IPS-15b (cell line): ENCODE measurements around the gene PPFIBP1.

Experiments used
- H3K27me3 ChIP-seq: one replicate; pipeline ENCODE4 v1.6.1; 2013; ENCODE audit warnings: low read length; ENCODE audit not compliant: control insufficient read depth, insufficient read depth
- H3K36me3 ChIP-seq: one replicate; pipeline ENCODE4 v1.6.1; 2013; ENCODE audit warnings: low read length; ENCODE audit not compliant: control insufficient read depth, insufficient read depth
- H3K4me1 ChIP-seq: one replicate; pipeline ENCODE4 v1.6.1; 2013; ENCODE audit warnings: mild to moderate bottlenecking, low read length; ENCODE audit not compliant: control insufficient read depth, insufficient read depth
- H3K4me3 ChIP-seq: one replicate; pipeline ENCODE4 v1.5.1; 2013; ENCODE audit warnings: low read depth, low read length
- H3K9ac ChIP-seq: one replicate; pipeline ENCODE4 v1.6.1; 2013; ENCODE audit warnings: low read depth, mild to moderate bottlenecking, low read length
- H3K9me3 ChIP-seq: one replicate; pipeline ENCODE4 v1.6.1; 2013; ENCODE audit warnings: mild to moderate bottlenecking, low read length; ENCODE audit not compliant: control insufficient read depth, insufficient read depth

The PPFIBP1 gene

GRCh38 chr12:27666510-27666909, 142.5 kb downstream of the PPFIBP1 start:
- H3K4me1 ChIP-seq = no peaks in the 10 kb centered on the region
- H3K36me3 ChIP-seq = peaks cover 6% of the 10 kb centered on the region
- H3K9ac ChIP-seq = no peak overlapping the region
- H3K9me3 ChIP-seq = no peaks in the 10 kb centered on the region
- H3K27me3 ChIP-seq = no peaks in the 10 kb centered on the region
- H3K4me3 ChIP-seq = no peak overlapping the region

GRCh38 chr12:27667540-27667939, 143.5 kb downstream of the PPFIBP1 start:
- Histone ChIP-seq H3K27me3 (no peaks in the 10 kb centered on the region), H3K4me1 (no peaks in the 10 kb centered on the region), H3K9me3 (no peaks in the 10 kb centered on the region), H3K4me3 (no peak overlapping the region), H3K9ac (no peak overlapping the region), H3K36me3 (peaks cover 6% of the 10 kb centered on the region)

- Histone ChIP-seq H3K4me3 (no peak overlapping the region), H3K9ac (no peak overlapping the region), H3K9me3 (no peaks in the 10 kb centered on the region), H3K4me1 (no peaks in the 10 kb centered on the region), H3K27me3 (no peaks in the 10 kb centered on the region), H3K36me3 (peaks cover 6% of the 10 kb centered on the region)
Observed at GRCh38 chr12:27672051-27672450, 148.0 kb downstream of the PPFIBP1 start.

GRCh38 chr12:27672643-27673042, 148.6 kb downstream of the PPFIBP1 start:
- Histone ChIP-seq H3K27me3 (no peaks in the 10 kb centered on the region), H3K4me3 (no peak overlapping the region), H3K4me1 (no peaks in the 10 kb centered on the region), H3K9ac (no peak overlapping the region), H3K36me3 (peaks cover 4% of the 10 kb centered on the region), H3K9me3 (no peaks in the 10 kb centered on the region)

GRCh38 chr12:27673101-27673718, 149.2 kb downstream of the PPFIBP1 start:
- Histone ChIP-seq H3K27me3 (no peaks in the 10 kb centered on the region), H3K4me1 (no peaks in the 10 kb centered on the region), H3K9ac (no peak overlapping the region), H3K9me3 (no peaks in the 10 kb centered on the region), H3K4me3 (no peak overlapping the region), H3K36me3 (no peaks in the 10 kb centered on the region)

GRCh38 chr12:27674989-27675388, 151.0 kb downstream of the PPFIBP1 start:
- no peak overlapping the region for H3K4me3 ChIP-seq
- H3K36me3 ChIP-seq = peaks cover 3% of the 10 kb centered on the region
- H3K4me1 ChIP-seq = no peaks in the 10 kb centered on the region

GRCh38 chr12:27680619-27681018, 156.6 kb downstream of the PPFIBP1 start:
- peaks cover 3% of the 10 kb centered on the region for H3K36me3 ChIP-seq
- no peaks in the 10 kb centered on the region for H3K9me3 ChIP-seq
- H3K9ac ChIP-seq = no peak overlapping the region
- no peaks in the 10 kb centered on the region for H3K4me1 ChIP-seq
- H3K27me3 ChIP-seq = no peaks in the 10 kb centered on the region
- H3K4me3 ChIP-seq = no peak overlapping the region

More at GRCh38 chr12:27674989-27675388, 151.0 kb downstream of the PPFIBP1 start:
- H3K9me3 ChIP-seq = no peaks in the 10 kb centered on the region
- H3K27me3 ChIP-seq = no peaks in the 10 kb centered on the region
- no peak overlapping the region for H3K9ac ChIP-seq

- Histone ChIP-seq H3K9ac (no peak overlapping the region), H3K4me3 (no peak overlapping the region), H3K36me3 (peaks cover 3% of the 10 kb centered on the region), H3K4me1 (no peaks in the 10 kb centered on the region), H3K27me3 (no peaks in the 10 kb centered on the region), H3K9me3 (no peaks in the 10 kb centered on the region)
Observed at GRCh38 chr12:27682534-27682933, 158.5 kb downstream of the PPFIBP1 start.

GRCh38 chr12:27685274-27685673, 161.3 kb downstream of the PPFIBP1 start:
- Histone ChIP-seq H3K27me3 (no peaks in the 10 kb centered on the region), H3K9me3 (no peaks in the 10 kb centered on the region), H3K4me1 (no peaks in the 10 kb centered on the region), H3K4me3 (no peak overlapping the region), H3K9ac (no peak overlapping the region), H3K36me3 (peaks cover 4% of the 10 kb centered on the region)

- H3K27me3 ChIP-seq = no peaks in the 10 kb centered on the region
- no peak overlapping the region for H3K9ac ChIP-seq
- H3K4me1 ChIP-seq = no peaks in the 10 kb centered on the region
- H3K4me3 ChIP-seq = no peak overlapping the region
- H3K36me3 ChIP-seq = peaks cover 4% of the 10 kb centered on the region
- H3K9me3 ChIP-seq = no peaks in the 10 kb centered on the region
Observed at GRCh38 chr12:27686147-27686546, 162.1 kb downstream of the PPFIBP1 start.

- no peaks in the 10 kb centered on the region for H3K9me3 ChIP-seq
- H3K27me3 ChIP-seq = no peaks in the 10 kb centered on the region
- no peaks in the 10 kb centered on the region for H3K4me1 ChIP-seq
- no peak overlapping the region for H3K4me3 ChIP-seq
- H3K36me3 ChIP-seq = peaks cover 4% of the 10 kb centered on the region
- no peak overlapping the region for H3K9ac ChIP-seq
Observed at GRCh38 chr12:27688671-27689070, 164.7 kb downstream of the PPFIBP1 start.

GRCh38 chr12:27689558-27690180, 165.7 kb downstream of the PPFIBP1 start:
- Histone ChIP-seq H3K9ac (no peak overlapping the region), H3K4me1 (no peaks in the 10 kb centered on the region), H3K9me3 (no peaks in the 10 kb centered on the region), H3K4me3 (no peak overlapping the region), H3K27me3 (no peaks in the 10 kb centered on the region), H3K36me3 (peaks cover 4% of the 10 kb centered on the region)
